GM12878 (cell line): Measurements from ENCODE around the gene DESI2. TPM values are rescaled to one million over a fixed set of nuclear protein-coding genes. Genes with fewer than 3 reads are reported as not detected.

Experiments used
- ATAC-seq: fragments of 200-7000 bp; cut with Tn5 transposase; 3 replicates; pipeline ENCODE4 v1.9.1; 2020; ENCODE audit warnings: mild to moderate bottlenecking, moderate library complexity
- BruUV-seq: library from RNA; stranded (reverse); fragments of 400-500 nt; replicated peaks from 2 replicates; lab custom pipeline; 2021; lab: Mats Ljungman, UMichigan
- CTCF ChIA-PET: fragments of 300-600 bp; sonication (Branson Sonifier 250); formaldehyde crosslinking; extraction: SDS; loops from one replicate; lab custom pipeline; 2021; ENCODE audit warnings: inconsistent platforms; lab: Yijun Ruan, JAX
- POLR2A ChIA-PET: fragments of 350-600 bp; formaldehyde crosslinking; extraction: SDS; loops from one replicate; lab custom pipeline; 2021; ENCODE audit warnings: inconsistent platforms; lab: Charles Lee
- RAD21 ChIA-PET: fragments of 300-600 bp; sonication (Branson Sonifier 250); formaldehyde crosslinking; loops from one replicate; lab custom pipeline; 2023; ENCODE audit warnings: antibody characterized with exemption; ENCODE audit not compliant: unreplicated experiment; lab: Charles Lee
- SMC1A ChIA-PET: fragments of 300-600 bp; sonication (Branson Sonifier 250); formaldehyde crosslinking; loops from one replicate; lab custom pipeline; 2023; ENCODE audit not compliant: unreplicated experiment, uncharacterized antibody; lab: Charles Lee
- DNase-seq: peaks from one replicate; pipeline ENCODE4 v3.0.0-alpha.2; 2011; ENCODE audit warnings: low read depth, low spot score
- FAIRE-seq: peaks from 3 replicates; lab custom pipeline; 2011; peaks lifted over from hg19 to GRCh38; lab: Jason Lieb, UNC
- H2AFZ ChIP-seq: 2 replicates; pipeline ENCODE4 v1.6.0; 2011; ENCODE audit warnings: low read depth, low read length, control low read depth; ENCODE audit not compliant: control insufficient read depth
- H3K27ac ChIP-seq: 2 replicates; pipeline ENCODE4 v1.5.1; 2011; ENCODE audit warnings: control low read depth; ENCODE audit not compliant: control insufficient read depth, insufficient read depth
- H3K27me3 ChIP-seq, 2 experiments: replicated peaks in 1 of 2; 2 replicates each; pipeline versions ENCODE4 v1.6.0 to v1.6.1; 2011; ENCODE audit warnings: low read length in 1 of 2; ENCODE audit not compliant: control insufficient read depth in 2 of 2, insufficient read depth in 2 of 2
- H3K36me3 ChIP-seq, 2 experiments: 2 replicates each; pipeline ENCODE4 v1.5.1; 2011; ENCODE audit warnings: low read length in 1 of 2; ENCODE audit not compliant: control insufficient read depth in 2 of 2, insufficient read depth in 2 of 2
- H3K4me1 ChIP-seq: 2 replicates; pipeline ENCODE4 v1.6.1; 2011; ENCODE audit warnings: mild to moderate bottlenecking, low read length, moderate library complexity, mixed read lengths; ENCODE audit not compliant: control insufficient read depth, insufficient read depth
- H3K4me2 ChIP-seq: 2 replicates; pipeline ENCODE4 v1.6.0; 2011; ENCODE audit warnings: control low read depth; ENCODE audit not compliant: control insufficient read depth, insufficient read depth
- H3K4me3 ChIP-seq: fragments of 200-600 bp; sonication (generic); 2 replicates; pipeline ENCODE4 v1.5.1; 2016
- H3K79me2 ChIP-seq: 2 replicates; pipeline ENCODE4 v1.6.0; 2011; ENCODE audit warnings: low read length; ENCODE audit not compliant: control insufficient read depth, insufficient read depth
- H3K9ac ChIP-seq: 2 replicates; pipeline ENCODE4 v1.8.0; 2011; ENCODE audit warnings: low read length, control low read depth, mixed read lengths; ENCODE audit not compliant: control insufficient read depth, insufficient read depth
- H3K9me3 ChIP-seq: replicated peaks from 3 replicates; pipeline ENCODE4 v1.5.1; 2011; ENCODE audit warnings: mild to moderate bottlenecking, low read length; ENCODE audit not compliant: control insufficient read depth, insufficient read depth
- H4K20me1 ChIP-seq: 2 replicates; pipeline ENCODE4 v1.6.0; 2011; ENCODE audit not compliant: control insufficient read depth, insufficient read depth
- ASH2L ChIP-seq: fragments of 300-600, 200-600 bp; sonication (generic); IDR thresholded peaks from 2 replicates; pipeline ENCODE4 v1.6.1; 2017; ENCODE audit warnings: low read depth, mild to moderate bottlenecking, borderline replicate concordance
- BACH1 ChIP-seq: fragments of 450-650 bp; IDR thresholded peaks from 2 replicates; pipeline ENCODE4 v1.6.1; 2017; ENCODE audit warnings: mild to moderate bottlenecking, borderline replicate concordance
- BMI1 ChIP-seq: fragments of 450-650 bp; IDR thresholded peaks from 2 replicates; pipeline ENCODE4 v1.6.1; 2016; ENCODE audit warnings: mild to moderate bottlenecking, moderate library complexity, borderline replicate concordance
- CHD2 ChIP-seq: IDR thresholded peaks from 2 replicates; pipeline ENCODE4 v1.6.1; 2011; ENCODE audit warnings: low read depth, low read length, improper control_type of control experiment, borderline replicate concordance
- EED ChIP-seq: sonication (generic); IDR thresholded peaks from 2 replicates; pipeline ENCODE4 v1.6.1; 2016; ENCODE audit warnings: antibody characterized with exemption, low read depth
- ETV6 ChIP-seq, 2 experiments: fragments of 450-650 bp in 1 of 2; IDR thresholded peaks in 1 of 2; conservative IDR thresholded peaks in 1 of 2; 2 replicates each; pipeline ENCODE4 v1.6.1; 2014; ENCODE audit warnings: antibody characterized with exemption in 1 of 2, borderline replicate concordance in 1 of 2, low read depth in 1 of 2, mild to moderate bottlenecking in 1 of 2, moderate library complexity in 1 of 2
- GATAD2B ChIP-seq: fragments of 450-650 bp; conservative IDR thresholded peaks from 2 replicates; pipeline ENCODE4 v1.6.1; 2017; ENCODE audit warnings: low read depth, mild to moderate bottlenecking, moderate library complexity
- JUND ChIP-seq: IDR thresholded peaks from 2 replicates; pipeline ENCODE4 v1.6.1; 2012; ENCODE audit warnings: low read depth, mild to moderate bottlenecking, low read length, improper control_type of control experiment, moderate library complexity
- KDM1A ChIP-seq: fragments of 200-600 bp; sonication (generic); IDR thresholded peaks from 2 replicates; pipeline ENCODE4 v1.6.1; 2016; ENCODE audit warnings: borderline replicate concordance
- NR2C2 ChIP-seq: IDR thresholded peaks from 2 replicates; pipeline ENCODE4 v1.6.1; 2011; ENCODE audit warnings: borderline replicate concordance, low read depth; ENCODE audit not compliant: control insufficient read depth, insufficient read length
- PML ChIP-seq: IDR thresholded peaks from 2 replicates; pipeline ENCODE4 v1.6.1; 2012; ENCODE audit warnings: low read length, inconsistent platforms
- RAD21 ChIP-seq: IDR thresholded peaks from 2 replicates; pipeline ENCODE4 v1.6.1; 2011; ENCODE audit warnings: mild to moderate bottlenecking, low read depth, low read length, moderate library complexity; ENCODE audit not compliant: insufficient read depth
- RCOR1 ChIP-seq: conservative IDR thresholded peaks from 2 replicates; pipeline ENCODE4 v1.6.1; 2012; ENCODE audit warnings: low read depth, low read length, improper control_type of control experiment
- SPI1 ChIP-seq: IDR thresholded peaks from 2 replicates; pipeline ENCODE4 v1.6.1; 2011; ENCODE audit warnings: low read depth, mild to moderate bottlenecking, low read length, moderate library complexity, borderline replicate concordance; ENCODE audit not compliant: insufficient read depth
- SREBF2 ChIP-seq: IDR thresholded peaks from 2 replicates; pipeline ENCODE4 v1.6.1; 2012; ENCODE audit warnings: mild to moderate bottlenecking, low read length
- TCF7 ChIP-seq: IDR thresholded peaks from 2 replicates; pipeline ENCODE4 v1.6.1; 2014; ENCODE audit warnings: antibody characterized with exemption, borderline replicate concordance
- ZBTB11 ChIP-seq: fragments of 450-650 bp; formaldehyde crosslinking; IDR thresholded peaks from 2 replicates; pipeline ENCODE4 v1.5.0; 2022; ENCODE audit warnings: mild to moderate bottlenecking, missing genetic modification characterization
- WGBS: methylation state at CpG from one replicate; pipeline ENCODE4 v1.1.6; 2016; ENCODE audit warnings: low lambda C conversion rate; ENCODE audit not compliant: insufficient replicate concordance, insufficient coverage; ENCODE audit errors: missing lambda C conversion rate; 5-methylcytosine and 5-hydroxymethylcytosine counted together
- in situ Hi-C: fragments of 300-500 bp; cut with MboI; formaldehyde crosslinking; loops from 9 replicates; pipeline ENCODE4 v1.14.3; 2018; ENCODE audit warnings: mixed read lengths
- intact Hi-C: fragments of 100-400 bp; cut with micrococcal nuclease; formaldehyde crosslinking; loops from one replicate; pipeline ENCODE4 v1.14.2; 2022; ENCODE audit not compliant: unreplicated experiment
- polyA plus RNA-seq, 11 experiments: library from polyadenylated mRNA; depleted of rRNA in 4 of 11; unstranded in 6 of 11; stranded (reverse) in 5 of 11; fragments of >200 nt; fragmentation: Nextera tagmentation in 4 of 11; fragmentation: Illumina TruSeq in 1 of 11; extraction: Ambion mirVana in 4 of 11; extraction: Trizol in 1 of 11; gene quantifications; 1 replicate in 1 of 11; 2 replicates in 10 of 11; pipeline versions ENCODE4 v1.2.1 to v1.2.3, GENCODE V29; 2011 to 2016; ENCODE audit warnings: inconsistent platforms in 2 of 11, missing spikeins in 2 of 11, low read depth in 1 of 11
- total RNA-seq, 4 experiments: library from RNA; depleted of rRNA in 3 of 4; stranded (reverse); fragments of >200 nt in 3 of 4; fragmentation: Illumina TruSeq in 1 of 4; extraction: Trizol in 1 of 4; gene quantifications; 2 replicates each; pipeline versions ENCODE4 v1.2.1 to v1.2.3, GENCODE V29; 2013 to 2021
- TF ChIP-seq, protein P1 (sequence below): IDR thresholded peaks from 2 replicates; pipeline ENCODE4 v1.6.1; 2011; ENCODE audit warnings: mild to moderate bottlenecking, low read depth, low read length, moderate library complexity; ENCODE audit not compliant: insufficient replicate concordance

Gene DESI2
- total and polyA plus RNA-seq, 10 of the 15 experiments (the other 5 are each of a cell fraction or from before 2014, with no cell fraction given), result 6.2 to 21.5 (median 17.3) TPM

DNA sequence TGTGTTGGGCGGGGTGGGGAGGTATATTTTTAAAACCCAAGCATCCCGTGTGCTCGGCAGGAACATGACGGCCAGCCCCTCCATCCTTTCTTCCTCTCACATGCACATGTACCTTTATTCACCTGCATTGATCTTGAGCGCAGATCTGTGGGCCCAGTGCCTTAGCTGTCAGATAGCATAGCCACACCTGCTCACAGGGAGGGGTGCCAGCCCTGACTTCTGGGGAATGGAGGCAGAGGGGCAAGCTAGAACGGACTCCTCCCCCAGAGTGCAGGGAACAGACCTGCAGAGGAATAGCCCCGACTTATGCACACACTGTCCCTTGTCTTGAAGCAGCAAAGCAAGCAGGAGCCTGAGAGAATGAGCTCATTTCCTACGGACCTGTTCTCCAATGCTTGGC, 56.1 kb downstream of the DESI2 start (continued):
- TF ChIP-seq JUND (no peak), EED (no peak), GATAD2B (no peak), ASH2L (no peak), RCOR1 (no peak)
- TF ChIP-seq, protein P1, sequence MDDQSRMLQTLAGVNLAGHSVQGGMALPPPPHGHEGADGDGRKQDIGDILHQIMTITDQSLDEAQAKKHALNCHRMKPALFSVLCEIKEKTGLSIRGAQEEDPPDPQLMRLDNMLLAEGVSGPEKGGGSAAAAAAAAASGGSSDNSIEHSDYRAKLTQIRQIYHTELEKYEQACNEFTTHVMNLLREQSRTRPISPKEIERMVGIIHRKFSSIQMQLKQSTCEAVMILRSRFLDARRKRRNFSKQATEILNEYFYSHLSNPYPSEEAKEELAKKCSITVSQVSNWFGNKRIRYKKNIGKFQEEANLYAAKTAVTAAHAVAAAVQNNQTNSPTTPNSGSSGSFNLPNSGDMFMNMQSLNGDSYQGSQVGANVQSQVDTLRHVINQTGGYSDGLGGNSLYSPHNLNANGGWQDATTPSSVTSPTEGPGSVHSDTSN, result no peak
- TF ChIP-seq, all 136 proteins: peak for 0

DNA sequence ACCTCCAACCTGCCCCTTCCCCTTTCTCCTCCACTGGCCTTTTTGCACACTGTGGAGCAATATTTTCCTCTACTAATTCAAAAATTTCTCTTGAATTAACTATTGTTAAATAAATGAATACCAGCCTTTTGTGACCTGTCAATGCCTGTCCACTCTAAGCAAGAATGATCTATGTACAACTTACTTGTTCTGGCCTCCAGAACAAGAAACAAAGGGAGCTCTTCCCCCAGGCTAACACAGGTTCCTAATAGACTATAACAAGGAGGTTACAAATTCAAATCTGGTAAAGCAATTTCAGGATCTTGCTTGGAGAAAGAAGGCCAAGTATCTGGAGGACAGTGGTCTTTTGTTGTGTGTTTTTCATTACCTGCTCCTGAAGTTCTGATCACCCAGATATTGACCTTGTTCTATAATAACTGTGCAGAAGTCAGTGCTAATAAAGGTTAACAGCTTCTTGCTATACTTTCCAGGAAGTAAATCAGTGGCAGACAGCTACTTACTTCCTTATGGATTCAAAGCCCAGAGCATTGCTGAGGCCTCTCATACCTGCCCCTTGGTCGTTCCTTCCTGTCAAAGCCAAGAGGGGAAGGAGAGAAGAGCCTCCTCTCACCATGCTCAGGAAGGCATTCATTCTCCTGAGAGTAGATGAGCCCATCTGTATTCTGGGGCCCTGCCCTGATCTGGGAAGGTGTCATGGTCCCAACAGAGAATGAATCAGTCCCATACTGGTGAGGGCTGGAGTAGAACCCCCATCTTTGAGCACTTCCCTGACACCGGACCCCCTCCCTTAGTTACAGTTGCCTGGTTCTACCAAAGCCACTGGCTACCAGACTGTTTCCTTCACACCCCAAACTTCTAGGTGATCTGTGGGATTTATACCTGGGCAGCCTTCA, 56.8 kb downstream of the DESI2 start:
- Histone ChIP-seq H3K27me3 (no peaks in the 10 kb centered on the region; a peak in 1 of 4 replicates), H3K4me2 (no peak overlapping the region), H3K4me3 (no peak overlapping the region), H3K27ac (no peak overlapping the region), H3K79me2 (no peaks in the 10 kb centered on the region), H3K36me3 (no peaks in the 10 kb centered on the region), H4K20me1 (no peaks in the 10 kb centered on the region), H3K9me3 (no peaks in the 10 kb centered on the region), H2AFZ (no peak overlapping the region), H3K4me1 (no peaks in the 10 kb centered on the region), H3K9ac (no peak overlapping the region)
- ChIA-PET POLR2A (no interaction called here), SMC1A (no interaction called here), CTCF (no interaction called here), RAD21 (no interaction called here)
- in situ Hi-C loops (no loop called here), intact Hi-C loops (no loop called here)
- ATAC-seq (no peak), FAIRE-seq (no peak), DNase-seq (no peak)
- no TSS peak for BruUV-seq
- WGBS, result 15% methylated on average over 2 of the region's 2 CpGs
- no peak for TF ChIP-seq BMI1
- TF ChIP-seq CHD2, result no peak
- no peak for TF ChIP-seq PML
- no peak for TF ChIP-seq ETV6 (conservative IDR thresholded peaks at IDR 0.05 in 1 of 2, IDR thresholded peaks at IDR 0.05 in 1 of 2; ENCODE audit: borderline replicate concordance in 1 of 2, low read depth in 1 of 2)
- no peak for TF ChIP-seq NR2C2
- no peak for TF ChIP-seq ZBTB11
- TF ChIP-seq BACH1, result no peak
- no peak for TF ChIP-seq TCF7
- no peak for TF ChIP-seq KDM1A
- TF ChIP-seq SREBF2, result no peak
- TF ChIP-seq SPI1, result no peak
- TF ChIP-seq RAD21, result no peak
